ENCODE measurements around the gene RAI1.

The RAI1 gene

DNA sequence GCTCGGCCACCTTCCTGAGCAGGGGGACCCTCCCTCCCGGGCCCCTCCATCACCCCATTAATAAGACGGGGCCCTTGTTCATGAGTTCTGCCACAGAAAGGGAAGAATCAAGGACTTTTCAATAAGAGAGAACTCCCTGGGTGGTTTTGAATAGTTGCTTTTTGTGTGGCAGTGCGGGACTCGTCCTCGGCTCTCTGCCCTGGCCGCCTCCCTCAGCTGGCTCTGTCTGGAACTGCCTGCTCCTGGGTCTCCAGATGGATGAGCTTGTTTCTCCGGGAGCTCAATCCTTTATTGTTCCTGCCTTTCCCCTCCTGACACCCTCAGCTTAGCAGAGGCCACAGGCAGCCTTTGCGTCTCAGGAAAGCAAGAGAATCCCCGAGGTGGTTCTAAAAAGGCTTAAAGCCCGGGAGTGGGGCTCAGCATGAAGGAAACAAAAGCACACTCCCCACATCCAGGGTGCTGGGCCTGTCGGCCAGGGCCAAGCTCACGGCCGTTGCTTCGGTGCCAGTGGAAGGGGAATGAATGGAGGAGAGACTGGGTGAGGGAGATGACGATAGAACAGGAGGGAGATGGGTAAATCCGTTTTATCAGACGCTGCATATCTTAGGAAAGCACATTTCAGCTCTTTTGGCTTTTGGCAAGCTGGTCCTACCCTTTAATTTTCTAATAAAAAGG is 60.2 kb downstream of the RAI1 start:
- Histone ChIP-seq H3K27ac (no peak overlapping the region), H3K9me3 (ENCODE audit: low read depth, low read length) (no peaks in the 10 kb centered on the region), H3K9ac (ENCODE audit: insufficient read length) (no peak overlapping the region), H3K4me3 (no peak overlapping the region), H3K36me3 (ENCODE audit: insufficient read depth, low read length) (no peaks in the 10 kb centered on the region)
- DNase-seq (ENCODE audit: low read depth, low spot score), result no peak
- TF ChIP-seq EZH2 (IDR thresholded peaks at IDR 0.05) (no peak), POLR2AphosphoS5 (IDR thresholded peaks at IDR 0.05; ENCODE audit: borderline replicate concordance, low read depth, low read length) (no peak), FOXP2 (optimal IDR thresholded peaks at IDR 0.05; ENCODE audit: control extremely low read depth, extremely low read length, insufficient read depth) (no peak)

DNA sequence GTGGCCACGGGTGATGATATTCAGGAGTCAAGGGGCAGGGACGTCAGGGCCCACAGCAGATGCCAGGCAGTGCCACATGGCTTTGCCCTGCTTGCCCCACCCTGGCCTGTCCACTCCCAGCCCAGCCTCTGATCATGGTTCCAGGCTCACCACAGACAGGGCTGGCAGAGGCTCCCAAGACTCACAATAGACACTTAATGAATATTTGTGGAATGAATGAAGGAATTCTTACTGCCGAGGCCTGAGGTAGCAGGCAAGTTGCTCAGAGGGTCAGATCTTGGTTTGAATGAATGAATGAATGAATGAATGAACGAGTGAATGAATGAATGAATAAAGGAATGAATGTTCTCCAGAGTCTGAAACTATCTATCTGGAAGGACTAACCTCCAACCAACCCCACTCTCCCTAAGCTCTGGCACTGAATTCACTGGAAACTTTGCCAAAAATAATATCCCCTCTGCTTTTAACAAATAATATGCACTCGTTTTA is 60.9 kb downstream of the RAI1 start:
- no peak overlapping the region for H3K9ac ChIP-seq (ENCODE audit: insufficient read length)
- no peak overlapping the region for H3K27ac ChIP-seq

DNA sequence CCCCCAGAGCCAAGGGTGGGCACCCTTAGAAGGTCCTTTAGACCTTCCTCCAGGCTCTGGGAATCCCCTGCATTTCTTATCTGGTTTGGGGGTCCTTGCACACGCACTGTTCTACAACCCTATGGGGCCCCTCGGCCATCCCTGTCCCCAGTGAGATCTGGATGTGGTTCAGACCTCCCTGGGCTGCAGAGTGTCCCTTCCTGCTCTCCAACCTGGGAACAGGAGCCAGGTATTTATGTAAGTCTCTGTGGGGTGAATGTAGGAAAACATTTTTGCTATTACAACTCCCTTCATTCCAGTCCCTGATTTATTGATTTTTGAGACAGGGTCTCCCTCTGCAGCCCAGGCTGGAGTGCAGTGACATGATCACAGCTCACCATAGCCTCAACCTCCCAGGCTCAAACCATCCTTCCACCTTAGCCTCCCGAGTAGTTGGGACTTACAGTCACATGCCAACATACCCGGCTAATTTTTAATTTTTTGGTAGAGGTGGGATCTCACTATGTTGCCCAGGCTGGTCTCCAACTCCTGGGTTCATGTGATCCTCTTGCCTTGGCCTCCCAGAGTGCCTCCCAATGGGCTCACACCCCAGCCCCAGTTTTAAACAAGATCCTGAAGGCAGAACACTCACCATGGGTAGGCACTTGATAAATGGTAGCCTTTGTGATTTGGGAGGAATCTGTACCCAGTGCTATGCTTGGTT is 61.6 kb downstream of the RAI1 start:
- Histone ChIP-seq H3K9ac (ENCODE audit: insufficient read length) (no peak overlapping the region), H3K27ac (no peak overlapping the region), H3K36me3 (ENCODE audit: insufficient read depth, low read length) (no peaks in the 10 kb centered on the region), H3K4me3 (no peak overlapping the region), H3K9me3 (ENCODE audit: low read depth, low read length) (no peaks in the 10 kb centered on the region)
- TF ChIP-seq FOXP2 (optimal IDR thresholded peaks at IDR 0.05; ENCODE audit: control extremely low read depth, extremely low read length, insufficient read depth) (no peak), EZH2 (IDR thresholded peaks at IDR 0.05) (no peak), POLR2AphosphoS5 (IDR thresholded peaks at IDR 0.05; ENCODE audit: borderline replicate concordance, low read depth, low read length) (no peak)
- no peak for DNase-seq (ENCODE audit: low read depth, low spot score)

More for the DNA sequence above, 60.9 kb downstream of the RAI1 start:
- Histone ChIP-seq H3K36me3 (ENCODE audit: insufficient read depth, low read length) (no peaks in the 10 kb centered on the region), H3K9me3 (ENCODE audit: low read depth, low read length) (no peaks in the 10 kb centered on the region), H3K4me3 (no peak overlapping the region)
- no peak for DNase-seq (ENCODE audit: low read depth, low spot score)
- TF ChIP-seq EZH2 (IDR thresholded peaks at IDR 0.05) (no peak), FOXP2 (optimal IDR thresholded peaks at IDR 0.05; ENCODE audit: control extremely low read depth, extremely low read length, insufficient read depth) (no peak), POLR2AphosphoS5 (IDR thresholded peaks at IDR 0.05; ENCODE audit: borderline replicate concordance, low read depth, low read length) (no peak)

DNA sequence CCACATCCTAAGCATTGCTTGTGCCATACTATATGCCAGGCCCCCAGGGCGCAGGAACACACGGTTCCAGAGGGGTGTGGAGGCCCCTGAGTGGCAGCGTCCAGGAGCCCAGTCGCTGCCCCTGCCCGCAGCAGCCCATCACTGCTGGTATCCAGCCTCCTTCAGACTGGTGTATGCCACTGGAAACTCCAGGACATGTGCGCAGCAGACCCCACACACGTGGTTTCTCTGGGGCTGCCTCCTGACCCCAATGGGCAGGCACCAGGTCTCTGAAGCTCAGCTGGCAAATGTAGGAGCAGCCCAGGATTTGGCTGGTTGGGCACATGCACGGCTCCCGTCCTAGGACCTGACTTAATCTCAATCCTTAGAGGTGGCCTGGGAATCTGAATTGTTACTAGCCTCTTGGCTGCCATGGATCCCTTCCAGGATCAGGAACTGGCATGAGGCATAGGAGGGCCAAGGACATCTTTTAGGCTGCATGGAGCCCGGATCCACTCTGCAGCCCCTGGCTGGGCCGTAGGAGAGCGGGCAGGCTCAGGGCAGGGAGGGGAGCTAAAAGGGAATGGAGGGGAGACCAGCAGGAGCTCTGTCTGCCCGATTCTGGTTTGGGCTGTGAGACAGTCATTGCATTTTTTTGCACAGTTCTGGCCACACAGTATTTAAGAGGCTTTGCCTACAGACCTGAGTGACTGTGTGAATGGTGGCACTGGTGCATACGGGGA is 62.3 kb downstream of the RAI1 start:
- no peak overlapping the region for H3K4me3 ChIP-seq
- TF ChIP-seq POLR2AphosphoS5 (IDR thresholded peaks at IDR 0.05; ENCODE audit: borderline replicate concordance, low read depth, low read length) (no peak), EZH2 (IDR thresholded peaks at IDR 0.05) (no peak), FOXP2 (optimal IDR thresholded peaks at IDR 0.05; ENCODE audit: control extremely low read depth, extremely low read length, insufficient read depth) (no peak)
- no peaks in the 10 kb centered on the region for H3K36me3 ChIP-seq (ENCODE audit: insufficient read depth, low read length)
- no peak overlapping the region for H3K27ac ChIP-seq
- no peaks in the 10 kb centered on the region for H3K9me3 ChIP-seq (ENCODE audit: low read depth, low read length)
- H3K9ac ChIP-seq (ENCODE audit: insufficient read length), result no peak overlapping the region
- no peak for DNase-seq (ENCODE audit: low read depth, low spot score)

DNA sequence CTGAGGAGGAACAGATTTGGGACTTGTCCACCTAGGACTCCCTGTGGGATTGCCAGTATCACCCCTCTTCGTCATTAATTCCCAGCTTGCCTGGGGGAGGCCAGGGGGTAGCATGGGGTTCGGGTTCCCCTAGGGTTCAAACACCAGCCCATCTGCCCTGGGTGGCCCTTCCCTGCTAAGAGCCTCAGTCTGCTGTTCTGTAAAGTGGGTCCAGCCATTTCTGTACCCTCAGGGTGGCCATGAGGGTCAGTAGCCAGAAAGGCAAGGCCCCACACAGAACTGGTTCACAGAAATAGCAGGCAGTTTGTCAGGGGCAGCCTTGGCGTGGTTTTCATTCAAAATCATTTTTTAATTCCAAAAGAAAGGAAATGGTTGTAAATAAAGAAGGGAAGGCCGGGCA is 62.9 kb downstream of the RAI1 start:
- Histone ChIP-seq H3K27ac (no peak overlapping the region), H3K4me3 (no peak overlapping the region), H3K9ac (ENCODE audit: insufficient read length) (no peak overlapping the region), H3K36me3 (ENCODE audit: insufficient read depth, low read length) (no peaks in the 10 kb centered on the region), H3K9me3 (ENCODE audit: low read depth, low read length) (no peaks in the 10 kb centered on the region)
- TF ChIP-seq FOXP2 (optimal IDR thresholded peaks at IDR 0.05; ENCODE audit: control extremely low read depth, extremely low read length, insufficient read depth) (no peak), EZH2 (IDR thresholded peaks at IDR 0.05) (no peak), POLR2AphosphoS5 (IDR thresholded peaks at IDR 0.05; ENCODE audit: borderline replicate concordance, low read depth, low read length) (no peak)
- no peak for DNase-seq (ENCODE audit: low read depth, low spot score)

DNA sequence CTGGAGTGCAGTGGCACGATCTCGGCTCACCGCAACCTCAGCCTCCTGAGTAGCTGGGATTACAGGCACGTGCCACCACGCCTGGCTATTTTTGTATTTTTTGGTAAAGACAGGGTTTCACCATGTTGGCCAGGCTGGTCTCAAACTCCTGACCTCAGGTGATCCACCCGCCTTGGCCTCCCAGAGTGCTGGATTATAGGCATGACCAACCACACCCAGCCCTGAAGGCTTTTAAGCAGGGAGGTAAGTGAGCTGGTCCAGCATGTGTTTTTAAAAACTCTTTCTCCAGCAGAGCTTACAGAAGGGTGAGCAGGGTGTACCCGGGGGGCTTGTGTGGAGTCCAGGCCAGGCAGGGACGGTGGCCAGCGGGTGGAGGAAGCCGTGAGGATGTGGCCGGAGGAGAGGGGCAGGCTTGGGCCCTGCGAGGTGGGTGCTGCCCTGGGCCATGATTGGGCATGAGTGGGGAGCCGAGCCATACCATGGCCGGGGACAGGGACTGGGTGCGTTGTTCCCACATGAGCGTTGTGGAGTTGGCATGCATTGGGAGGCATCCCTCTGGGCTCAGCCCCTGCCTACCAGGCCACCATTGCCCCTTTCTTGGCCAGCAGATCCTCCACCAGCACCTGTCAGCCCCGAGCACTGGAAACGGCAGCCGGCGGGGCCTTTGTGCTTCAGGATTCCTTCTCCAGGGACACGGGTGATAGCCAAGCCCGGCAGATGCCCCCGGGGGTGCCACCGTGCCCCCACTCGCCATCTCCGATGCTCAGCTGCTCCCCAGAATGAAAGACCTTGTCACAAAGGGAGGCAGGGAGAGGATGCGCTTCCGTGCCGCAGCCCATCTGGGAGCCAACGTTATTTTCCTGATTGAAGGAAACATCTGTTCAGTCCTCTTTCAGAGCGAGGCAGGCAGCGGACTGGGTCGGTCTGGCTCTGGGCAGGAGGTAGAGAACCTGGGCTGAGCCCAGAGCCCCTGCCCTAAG is 64.5 kb downstream of the RAI1 start:
- H3K27ac ChIP-seq, result no peak overlapping the region

DNA sequence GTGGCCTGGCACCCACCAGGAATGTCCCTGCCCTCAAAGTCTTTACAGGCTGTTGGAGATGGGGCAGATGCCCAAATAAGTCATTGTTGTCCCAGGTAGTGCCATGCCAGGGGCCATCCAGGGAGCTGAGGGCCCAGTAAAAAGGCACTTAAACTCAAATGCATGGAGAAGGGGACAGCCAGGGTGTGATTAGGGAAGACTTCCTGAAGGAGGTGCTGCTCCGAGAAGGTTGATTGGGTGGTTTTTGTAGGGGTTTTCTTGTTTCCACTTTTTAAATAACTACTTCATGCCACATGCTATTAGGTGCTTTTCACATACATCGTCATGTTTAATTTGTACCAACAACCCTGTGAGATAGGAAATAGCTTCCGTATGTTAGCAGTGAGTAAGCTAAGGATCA is 66.9 kb downstream of the RAI1 start:
- Histone ChIP-seq H3K36me3 (ENCODE audit: insufficient read depth, low read length) (no peaks in the 10 kb centered on the region), H3K4me3 (no peak overlapping the region), H3K9me3 (ENCODE audit: low read depth, low read length) (no peaks in the 10 kb centered on the region), H3K9ac (ENCODE audit: insufficient read length) (no peak overlapping the region), H3K27ac (no peak overlapping the region)
- no peak for DNase-seq (ENCODE audit: low read depth, low spot score)
- TF ChIP-seq FOXP2 (optimal IDR thresholded peaks at IDR 0.05; ENCODE audit: control extremely low read depth, extremely low read length, insufficient read depth) (no peak), POLR2AphosphoS5 (IDR thresholded peaks at IDR 0.05; ENCODE audit: borderline replicate concordance, low read depth, low read length) (no peak), EZH2 (IDR thresholded peaks at IDR 0.05) (no peak)

More for the DNA sequence above, 64.5 kb downstream of the RAI1 start:
- no peak for DNase-seq (ENCODE audit: low read depth, low spot score)
- TF ChIP-seq FOXP2 (optimal IDR thresholded peaks at IDR 0.05; ENCODE audit: control extremely low read depth, extremely low read length, insufficient read depth) (no peak), POLR2AphosphoS5 (IDR thresholded peaks at IDR 0.05; ENCODE audit: borderline replicate concordance, low read depth, low read length) (no peak), EZH2 (IDR thresholded peaks at IDR 0.05) (no peak)
- H3K4me3 ChIP-seq, result no peak overlapping the region
- no peaks in the 10 kb centered on the region for H3K9me3 ChIP-seq (ENCODE audit: low read depth, low read length)
- H3K36me3 ChIP-seq (ENCODE audit: insufficient read depth, low read length), result no peaks in the 10 kb centered on the region
- no peak overlapping the region for H3K9ac ChIP-seq (ENCODE audit: insufficient read length)
